ENCODE measurements around the gene KRT10. TPM values are rescaled to one million over a fixed set of nuclear protein-coding genes. Genes with fewer than 3 reads are reported as not detected.

The KRT10 gene
- total and polyA plus RNA-seq, 4 donors: 1.6 to 52.5 (median 7.1) TPM

- H3K27me3 ChIP-seq (ENCODE audit: control insufficient read depth in 4 of 4, insufficient read depth in 4 of 4, low read length in 3 of 4): peaks cover 0 to 3% (median 1%) of the 10 kb centered on the region in 4 donors
- no peak overlapping the region for H3K4me3 ChIP-seq (ENCODE audit: low read depth in 1 of 3, low read length in 3 of 3)
- no peak overlapping the region for H3K9ac ChIP-seq (ENCODE audit: low read depth in 1 of 2, low read length in 2 of 2)
- peaks cover 0 to 11% (median 8%) of the 10 kb centered on the region in 4 donors for H3K4me1 ChIP-seq (ENCODE audit: control insufficient read depth in 4 of 4, insufficient read depth in 4 of 4, low read length in 3 of 4)
- no peaks in the 10 kb centered on the region for H3K9me3 ChIP-seq (ENCODE audit: control insufficient read depth in 4 of 4, low read length in 3 of 4)
- 95% methylated on average over 3 of the region's 3 CpGs for WGBS
- TF ChIP-seq FOXA2 (IDR thresholded peaks at IDR 0.05): no peak
- no peak for TF ChIP-seq GABPA (IDR thresholded peaks at IDR 0.05 in 1 of 2, conservative IDR thresholded peaks at IDR 0.05 in 1 of 2)
- no peak for TF ChIP-seq TAF1 (conservative IDR thresholded peaks at IDR 0.05)
- TF ChIP-seq, protein P1, sequence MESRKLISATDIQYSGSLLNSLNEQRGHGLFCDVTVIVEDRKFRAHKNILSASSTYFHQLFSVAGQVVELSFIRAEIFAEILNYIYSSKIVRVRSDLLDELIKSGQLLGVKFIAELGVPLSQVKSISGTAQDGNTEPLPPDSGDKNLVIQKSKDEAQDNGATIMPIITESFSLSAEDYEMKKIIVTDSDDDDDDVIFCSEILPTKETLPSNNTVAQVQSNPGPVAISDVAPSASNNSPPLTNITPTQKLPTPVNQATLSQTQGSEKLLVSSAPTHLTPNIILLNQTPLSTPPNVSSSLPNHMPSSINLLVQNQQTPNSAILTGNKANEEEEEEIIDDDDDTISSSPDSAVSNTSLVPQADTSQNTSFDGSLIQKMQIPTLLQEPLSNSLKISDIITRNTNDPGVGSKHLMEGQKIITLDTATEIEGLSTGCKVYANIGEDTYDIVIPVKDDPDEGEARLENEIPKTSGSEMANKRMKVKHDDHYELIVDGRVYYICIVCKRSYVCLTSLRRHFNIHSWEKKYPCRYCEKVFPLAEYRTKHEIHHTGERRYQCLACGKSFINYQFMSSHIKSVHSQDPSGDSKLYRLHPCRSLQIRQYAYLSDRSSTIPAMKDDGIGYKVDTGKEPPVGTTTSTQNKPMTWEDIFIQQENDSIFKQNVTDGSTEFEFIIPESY (IDR thresholded peaks at IDR 0.05): no peak
- no peak for TF ChIP-seq REST (IDR thresholded peaks at IDR 0.05)
- TF ChIP-seq NR2F2 (IDR thresholded peaks at IDR 0.05): no peak
- no peak for TF ChIP-seq YY1 (IDR thresholded peaks at IDR 0.05)
- no peak for TF ChIP-seq EGR1 (IDR thresholded peaks at IDR 0.05; ENCODE audit: low read depth in 2 of 2)
- TF ChIP-seq FOXA1 (IDR thresholded peaks at IDR 0.05): no peak
- no peak for TF ChIP-seq HNF4A (conservative IDR thresholded peaks at IDR 0.05)
- no peak for TF ChIP-seq RAD21 (IDR thresholded peaks at IDR 0.05)
- no peak for TF ChIP-seq RXRA (IDR thresholded peaks at IDR 0.05)
- TF ChIP-seq SP1 (IDR thresholded peaks at IDR 0.05): no peak
- TF ChIP-seq, protein P2, sequence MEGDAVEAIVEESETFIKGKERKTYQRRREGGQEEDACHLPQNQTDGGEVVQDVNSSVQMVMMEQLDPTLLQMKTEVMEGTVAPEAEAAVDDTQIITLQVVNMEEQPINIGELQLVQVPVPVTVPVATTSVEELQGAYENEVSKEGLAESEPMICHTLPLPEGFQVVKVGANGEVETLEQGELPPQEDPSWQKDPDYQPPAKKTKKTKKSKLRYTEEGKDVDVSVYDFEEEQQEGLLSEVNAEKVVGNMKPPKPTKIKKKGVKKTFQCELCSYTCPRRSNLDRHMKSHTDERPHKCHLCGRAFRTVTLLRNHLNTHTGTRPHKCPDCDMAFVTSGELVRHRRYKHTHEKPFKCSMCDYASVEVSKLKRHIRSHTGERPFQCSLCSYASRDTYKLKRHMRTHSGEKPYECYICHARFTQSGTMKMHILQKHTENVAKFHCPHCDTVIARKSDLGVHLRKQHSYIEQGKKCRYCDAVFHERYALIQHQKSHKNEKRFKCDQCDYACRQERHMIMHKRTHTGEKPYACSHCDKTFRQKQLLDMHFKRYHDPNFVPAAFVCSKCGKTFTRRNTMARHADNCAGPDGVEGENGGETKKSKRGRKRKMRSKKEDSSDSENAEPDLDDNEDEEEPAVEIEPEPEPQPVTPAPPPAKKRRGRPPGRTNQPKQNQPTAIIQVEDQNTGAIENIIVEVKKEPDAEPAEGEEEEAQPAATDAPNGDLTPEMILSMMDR (IDR thresholded peaks at IDR 0.05; ENCODE audit: low read depth, low read length, missing input control): no peak
- no peak for TF ChIP-seq HNF4G (IDR thresholded peaks at IDR 0.05)
- no peak for TF ChIP-seq ATF3 (IDR thresholded peaks at IDR 0.05)
- no peak for TF ChIP-seq JUND (IDR thresholded peaks at IDR 0.05)
- TF ChIP-seq, protein P3, sequence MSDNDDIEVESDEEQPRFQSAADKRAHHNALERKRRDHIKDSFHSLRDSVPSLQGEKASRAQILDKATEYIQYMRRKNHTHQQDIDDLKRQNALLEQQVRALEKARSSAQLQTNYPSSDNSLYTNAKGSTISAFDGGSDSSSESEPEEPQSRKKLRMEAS (IDR thresholded peaks at IDR 0.05): no peak
- H3K27ac ChIP-seq (ENCODE audit: low read depth in 1 of 2, low read length in 2 of 2): no peak overlapping the region
- peaks cover 0 to 3% (median 1%) of the 10 kb centered on the region in 4 donors for H3K36me3 ChIP-seq (ENCODE audit: control insufficient read depth in 4 of 4, insufficient read depth in 3 of 4, low read depth in 1 of 4, low read length in 3 of 4)
- no peak for DNase-seq (ENCODE audit: low spot score)
Measured at GRCh38 chr17:40816569-40816968, 5.8 kb downstream of the KRT10 start.
